GM18508 (cell line): ENCODE data around the gene TMEM184B.

Experiments
- ATAC-seq: cut with Tn5 transposase; IDR thresholded peaks from one replicate; pipeline ENCODE4 v1.9.1; 2021; ENCODE audit warnings: moderate number of reproducible peaks; ENCODE audit not compliant: insufficient read depth, unreplicated experiment

The TMEM184B gene

GRCh38 chr22:38286915-38287669 lies 14.3 kb upstream of the TMEM184B start:
- ATAC-seq, result no peak

GRCh38 chr22:38285018-38285417 lies 12.2 kb upstream of the TMEM184B start:
- ATAC-seq, result no peak

GRCh38 chr22:38284042-38284402 lies 11.2 kb upstream of the TMEM184B start:
- ATAC-seq, result no peak

GRCh38 chr22:38282397-38282796 lies 9.6 kb upstream of the TMEM184B start:
- no peak for ATAC-seq

- no peak for ATAC-seq
Measured at GRCh38 chr22:38276166-38276565, 3.4 kb upstream of the TMEM184B start.

GRCh38 chr22:38273135-38273826 lies 471 bp upstream of the TMEM184B start:
- no peak for ATAC-seq

GRCh38 chr22:38271927-38272372 lies 860 bp downstream of the TMEM184B start:
- no peak for ATAC-seq

GRCh38 chr22:38271101-38271500 lies 1.7 kb downstream of the TMEM184B start:
- no peak for ATAC-seq

- no peak for ATAC-seq
Measured at GRCh38 chr22:38270091-38270992, 2.5 kb downstream of the TMEM184B start.

GRCh38 chr22:38269466-38269865 lies 3.3 kb downstream of the TMEM184B start:
- ATAC-seq, result no peak

- no peak for ATAC-seq
Measured at GRCh38 chr22:38267086-38267485, 5.7 kb downstream of the TMEM184B start.

GRCh38 chr22:38266120-38266519 lies 6.7 kb downstream of the TMEM184B start:
- ATAC-seq, result no peak

GRCh38 chr22:38264322-38264843 lies 8.4 kb downstream of the TMEM184B start:
- no peak for ATAC-seq

GRCh38 chr22:38262051-38262795 lies 10.6 kb downstream of the TMEM184B start:
- ATAC-seq, result no peak

GRCh38 chr22:38260761-38261681 lies 11.8 kb downstream of the TMEM184B start:
- no peak for ATAC-seq

- no peak for ATAC-seq
Measured at GRCh38 chr22:38259370-38259769, 13.4 kb downstream of the TMEM184B start.

- ATAC-seq, result no peak
Measured at GRCh38 chr22:38258895-38259294, 13.9 kb downstream of the TMEM184B start.

- no peak for ATAC-seq
Measured at GRCh38 chr22:38257650-38258250, 15.1 kb downstream of the TMEM184B start.
